Stimulated activated CD8-positive, alpha-beta memory T cell treated with anti-CD3 and anti-CD28 coated beads, Interleukin-4, amount 100 ng/mL, for 4 hours (primary cell): ENCODE data around the gene PROSER2.
"Not testable (repeated sequence)": the region's sequence is repeated elsewhere in the genome, so short reads cannot be mapped to it uniquely, and the experiment has no call there.

Experiments
- DNase-seq, 2 donors: peaks; one replicate each; pipeline ENCODE4 v3.0.0-alpha.2; 2020; ENCODE audit warnings: low read depth in 2 of 2, low spot score in 1 of 2

The PROSER2 gene

DNA sequence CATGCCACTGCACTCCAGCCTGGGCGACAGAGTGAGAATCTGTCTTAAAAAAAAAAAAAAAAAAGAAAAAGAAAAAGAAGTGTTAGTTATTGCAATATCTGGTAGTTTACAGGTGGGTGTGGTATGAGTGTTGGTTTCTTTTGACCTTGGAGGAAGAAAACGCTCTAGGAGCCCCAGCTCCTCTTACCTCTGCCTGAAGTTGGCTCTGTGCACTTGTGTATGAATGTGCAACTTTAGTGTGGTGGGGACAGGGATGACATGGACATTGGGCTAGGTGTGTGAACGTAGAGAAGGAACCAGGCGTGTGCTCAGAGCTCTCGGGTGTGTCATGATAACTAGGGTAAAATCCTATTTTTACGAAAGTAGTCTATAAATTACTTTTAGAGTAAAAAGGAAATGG is 11.9 kb downstream of the PROSER2 start:
- no peak for DNase-seq

- DNase-seq, result no peak
Measured at GRCh38 chr10:11835704-11836103, 12.5 kb downstream of the PROSER2 start.

DNA sequence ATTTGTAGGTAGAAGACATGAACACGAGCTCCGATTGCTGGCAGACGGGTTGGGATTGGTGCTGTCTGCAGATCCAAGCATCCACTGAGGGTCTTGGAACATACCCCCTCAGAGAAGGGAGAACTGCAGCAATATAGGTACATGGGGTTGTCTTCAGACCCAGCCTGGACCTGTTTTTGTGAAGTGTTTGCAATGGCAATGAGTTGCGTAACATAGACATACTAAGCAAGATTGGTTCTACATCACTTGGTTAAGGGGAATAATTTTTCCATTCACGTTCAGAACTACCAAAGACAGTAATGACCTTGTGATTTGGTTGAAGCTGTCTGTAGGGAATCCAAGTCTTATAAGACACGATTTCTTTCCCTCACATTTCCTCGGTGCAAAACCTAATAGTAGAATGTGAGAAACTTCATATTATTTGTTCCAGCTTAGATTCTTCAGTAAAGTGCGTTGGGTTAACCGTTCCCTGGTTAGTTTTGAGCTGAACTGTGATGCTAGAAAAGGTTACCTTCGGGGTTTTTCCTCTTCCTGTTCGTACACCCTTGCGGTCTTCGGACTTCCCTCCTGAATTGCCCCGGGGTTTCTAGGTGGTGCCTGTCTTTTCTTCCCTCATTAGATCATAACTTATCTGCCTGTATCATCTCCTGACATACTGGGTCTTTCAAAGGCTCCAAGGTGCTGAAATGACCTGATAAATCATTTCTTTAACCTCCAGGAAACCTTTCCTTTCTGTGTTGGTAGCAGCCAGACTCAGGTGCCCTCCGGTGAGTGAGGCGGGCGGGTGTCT is 14.4 kb downstream of the PROSER2 start:
- no peak for DNase-seq

DNA sequence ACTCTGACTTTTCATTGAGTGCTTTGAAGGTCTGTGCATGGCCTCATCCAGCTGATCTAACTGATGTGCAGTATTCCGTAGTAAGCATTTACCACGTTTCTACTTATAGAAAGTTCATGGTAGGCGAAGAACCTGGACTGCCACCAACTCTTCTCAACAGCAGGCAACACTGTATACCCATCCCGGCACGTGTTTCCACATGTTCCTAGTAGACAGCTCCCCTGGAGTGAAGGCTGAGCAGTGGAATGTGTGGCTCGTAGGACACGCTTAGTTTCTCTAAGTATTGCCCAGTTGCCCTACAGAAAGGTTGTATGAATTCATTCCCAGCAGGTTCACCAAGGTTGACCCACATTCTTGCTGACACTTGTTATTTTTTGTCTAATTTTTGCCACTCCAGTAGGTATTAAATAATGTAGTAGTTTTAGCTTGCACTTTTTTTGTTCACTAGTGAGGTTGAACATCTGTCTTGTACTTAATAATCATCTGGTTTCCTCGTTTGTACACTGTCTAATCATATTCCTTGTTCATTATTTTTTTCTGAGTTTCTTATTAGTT is 15.2 kb downstream of the PROSER2 start:
- DNase-seq, result no peak

DNA sequence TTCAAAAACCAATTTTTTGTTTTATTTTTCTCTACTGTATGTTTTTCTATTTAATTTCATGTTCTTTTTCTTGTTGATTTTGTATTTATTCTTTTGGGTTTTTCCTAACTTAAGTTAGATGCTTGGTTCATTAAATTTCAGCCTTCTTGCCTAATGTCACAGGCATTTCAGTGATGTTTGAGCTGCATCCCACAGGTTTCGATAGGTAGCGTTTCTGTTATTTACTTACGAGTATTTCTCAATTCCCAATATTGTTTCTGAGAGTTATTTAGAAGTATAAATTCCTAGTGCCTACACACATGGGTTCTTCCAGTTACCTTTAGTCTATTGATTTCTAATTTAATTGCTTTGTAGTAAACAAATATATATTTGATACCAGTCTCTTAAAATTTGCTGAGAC is 18.2 kb downstream of the PROSER2 start:
- no peak for DNase-seq

GRCh38 chr10:11842411-11842810 is 19.3 kb downstream of the PROSER2 start:
- no peak for DNase-seq

- no peak for DNase-seq
Measured at GRCh38 chr10:11845113-11845512, 22.0 kb downstream of the PROSER2 start.

DNA sequence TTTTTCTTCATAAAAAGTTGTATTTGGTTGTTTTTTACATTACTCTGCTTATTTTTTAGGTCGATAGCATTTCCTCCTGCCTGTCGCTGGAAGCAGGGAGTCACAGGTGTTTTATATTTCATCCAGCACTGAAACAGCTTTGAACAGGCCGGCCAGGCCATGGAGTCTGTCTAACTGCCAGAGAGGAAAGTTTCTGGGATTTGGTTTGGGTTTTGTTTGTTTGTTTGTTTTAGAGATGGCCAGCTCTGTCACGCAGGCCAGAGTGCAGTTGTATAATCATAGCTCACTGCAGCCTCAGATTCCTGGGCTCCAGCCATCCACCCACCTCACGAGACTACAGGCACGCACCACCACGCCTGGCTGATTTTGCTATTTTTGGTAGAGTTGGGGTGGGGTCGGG is 23.4 kb downstream of the PROSER2 start:
- DNase-seq, result no peak

DNA sequence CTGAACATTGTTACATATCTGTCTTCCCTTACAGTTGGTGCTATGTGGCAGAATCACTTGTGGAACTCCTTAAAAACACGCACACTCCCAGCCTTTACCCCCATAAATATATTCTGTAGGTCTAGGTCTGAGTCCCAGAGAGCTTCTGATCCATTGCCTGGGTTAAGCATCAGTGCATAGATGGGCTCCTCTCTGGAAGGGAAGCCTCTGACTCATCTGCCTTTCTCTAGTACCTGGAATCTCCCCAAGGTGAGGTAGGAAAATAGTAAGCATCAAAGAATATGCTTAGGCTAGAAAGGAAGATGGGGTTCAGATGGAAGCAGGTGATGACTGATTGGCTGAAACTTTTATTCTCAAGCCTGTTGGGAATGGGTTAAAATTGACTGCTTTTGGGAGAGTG is 26.1 kb downstream of the PROSER2 start:
- DNase-seq, result no peak

DNA sequence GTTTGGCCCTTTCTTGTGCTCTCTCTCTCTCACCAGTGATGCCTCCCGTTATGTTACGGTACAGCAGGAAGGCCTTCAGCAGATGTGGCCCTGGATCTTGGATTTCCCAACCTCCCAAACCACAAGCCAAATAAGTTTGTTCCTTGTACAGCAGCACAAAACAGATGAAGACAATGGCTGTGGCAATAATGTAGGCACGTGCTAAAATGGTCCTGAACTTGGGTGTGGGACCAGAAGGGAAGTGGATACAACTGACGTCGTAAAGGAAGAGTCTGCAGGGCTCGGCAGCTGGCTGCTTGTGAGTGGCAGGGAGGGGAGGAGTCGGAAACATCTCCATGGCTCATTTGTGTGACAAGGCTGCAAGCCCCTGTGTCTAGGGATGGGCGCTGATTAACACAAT is 26.8 kb downstream of the PROSER2 start:
- no peak for DNase-seq

DNA sequence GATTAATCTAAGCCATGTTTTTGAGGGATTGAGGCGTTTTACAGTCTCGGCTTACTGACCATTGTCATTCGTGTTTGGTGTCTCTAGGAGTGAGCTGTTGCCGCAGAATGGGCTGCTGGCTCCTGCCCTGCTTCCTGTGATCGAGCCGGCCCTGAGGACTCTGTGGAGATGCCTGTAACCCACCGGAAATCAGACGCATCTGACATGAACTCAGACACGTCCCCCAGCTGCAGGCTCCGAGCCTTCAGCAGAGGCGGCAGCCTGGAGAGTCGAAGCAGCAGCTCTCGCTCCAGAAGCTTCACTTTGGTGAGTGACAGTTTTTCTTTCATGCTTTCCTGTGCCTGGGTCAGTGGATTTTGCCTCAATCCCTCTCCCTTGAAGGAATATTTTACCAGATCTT is 28.8 kb downstream of the PROSER2 start:
- DNase-seq, result no peak

DNA sequence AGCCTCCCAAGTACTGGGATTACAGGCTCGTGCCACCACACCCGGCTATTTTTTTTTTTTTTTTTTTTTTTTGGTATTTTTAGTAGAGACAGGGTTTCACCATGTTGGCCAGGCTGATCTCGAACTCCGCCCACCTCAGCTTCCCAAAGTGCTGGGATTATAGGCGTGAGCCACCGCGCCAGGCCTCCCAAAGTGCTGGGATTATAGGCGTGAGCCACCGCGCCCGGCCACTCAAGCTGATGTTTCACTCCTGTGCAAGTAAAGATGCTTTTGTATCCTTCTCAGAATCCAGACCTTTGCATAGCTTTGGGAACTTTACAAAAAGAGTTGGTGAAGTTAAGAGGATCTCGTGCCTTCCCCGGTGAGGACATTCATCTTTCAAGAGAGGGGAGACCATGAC is 29.5 kb downstream of the PROSER2 start:
- DNase-seq, result not testable (repeated sequence)

DNA sequence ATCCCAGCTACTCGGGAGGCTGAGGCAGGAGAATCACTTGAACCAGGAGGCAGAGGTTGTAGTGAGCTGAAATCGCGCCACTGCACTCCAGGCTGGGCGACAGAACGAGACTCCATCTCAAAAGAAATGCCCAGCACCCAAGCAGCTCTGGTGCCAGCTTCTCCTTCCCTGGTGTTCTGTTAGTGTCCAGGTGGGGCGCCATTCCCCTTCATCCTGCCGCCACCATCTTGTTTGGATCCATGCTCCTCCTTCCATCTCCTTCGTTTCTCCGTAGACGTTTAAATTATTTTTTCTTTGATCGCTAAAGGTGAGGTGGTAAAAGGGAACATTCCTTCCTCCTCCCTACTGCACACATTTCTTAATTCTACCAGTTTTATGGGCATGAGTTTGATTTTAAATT is 30.3 kb downstream of the PROSER2 start:
- DNase-seq, result no peak

DNA sequence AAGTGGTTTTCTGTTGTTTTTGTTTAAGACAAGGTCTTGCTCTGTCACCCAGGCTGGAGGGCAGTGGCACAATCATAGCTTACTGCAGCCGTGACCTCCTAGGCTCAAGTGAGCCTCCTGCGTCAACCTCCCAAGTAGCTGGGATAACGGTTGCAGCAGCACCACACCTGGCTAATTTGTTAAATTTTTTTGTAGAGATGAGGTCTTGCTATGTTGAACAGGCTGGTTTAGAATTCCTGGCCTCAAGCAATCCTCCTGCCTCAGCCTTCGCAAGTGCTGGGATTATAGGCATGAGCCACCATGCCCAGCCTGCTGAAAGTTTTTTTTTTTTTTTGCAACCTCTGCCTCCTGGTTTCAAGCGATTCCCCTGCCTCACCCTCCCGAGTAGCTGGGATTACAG is 31.1 kb downstream of the PROSER2 start:
- no peak for DNase-seq

- DNase-seq, result no peak
Measured at GRCh38 chr10:11856089-11856488, 32.9 kb downstream of the PROSER2 start.

- no peak for DNase-seq
Measured at GRCh38 chr10:11856678-11857077, 33.5 kb downstream of the PROSER2 start.

DNA sequence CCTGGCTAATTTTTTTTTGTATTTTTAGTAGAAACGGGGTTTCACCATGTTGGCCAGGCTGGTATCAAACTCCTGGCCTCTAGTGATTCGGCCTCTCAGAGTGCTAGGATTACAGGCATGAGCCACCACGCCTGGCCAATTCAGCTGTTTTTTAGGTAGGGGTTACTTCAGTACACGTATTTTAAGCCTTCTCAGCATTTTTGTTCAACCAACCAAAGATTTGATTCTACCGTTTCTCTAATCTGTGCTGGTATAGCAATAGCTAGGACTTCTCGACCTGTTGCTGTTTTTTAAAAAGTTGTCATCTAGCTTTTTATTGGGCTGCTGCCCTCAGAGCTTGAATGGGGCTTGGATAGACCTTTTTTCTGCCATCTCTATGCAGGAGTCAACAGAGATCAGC is 34.9 kb downstream of the PROSER2 start:
- no peak for DNase-seq

DNA sequence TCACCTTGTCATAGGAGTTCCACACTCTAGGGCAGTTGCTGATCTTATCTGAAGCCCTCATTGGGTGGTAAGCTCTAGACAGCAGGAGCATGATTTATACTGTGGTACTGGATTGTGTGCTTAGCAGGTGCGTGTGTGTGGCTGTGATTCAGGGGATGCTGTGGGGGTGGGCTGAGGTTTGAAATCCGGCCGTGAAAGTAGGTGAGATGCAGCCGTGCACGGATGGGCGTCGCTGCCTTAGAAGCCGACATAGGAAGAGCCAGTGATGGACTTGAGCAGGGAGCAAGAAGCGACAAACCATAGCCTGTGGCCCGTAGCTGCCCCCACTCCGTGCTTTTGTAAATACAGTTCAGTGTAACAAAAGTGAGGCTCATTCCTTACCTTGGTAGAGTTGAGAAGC is 38.2 kb downstream of the PROSER2 start:
- DNase-seq, result no peak

- no peak for DNase-seq
Measured at GRCh38 chr10:11861811-11862428, 38.8 kb downstream of the PROSER2 start.

DNA sequence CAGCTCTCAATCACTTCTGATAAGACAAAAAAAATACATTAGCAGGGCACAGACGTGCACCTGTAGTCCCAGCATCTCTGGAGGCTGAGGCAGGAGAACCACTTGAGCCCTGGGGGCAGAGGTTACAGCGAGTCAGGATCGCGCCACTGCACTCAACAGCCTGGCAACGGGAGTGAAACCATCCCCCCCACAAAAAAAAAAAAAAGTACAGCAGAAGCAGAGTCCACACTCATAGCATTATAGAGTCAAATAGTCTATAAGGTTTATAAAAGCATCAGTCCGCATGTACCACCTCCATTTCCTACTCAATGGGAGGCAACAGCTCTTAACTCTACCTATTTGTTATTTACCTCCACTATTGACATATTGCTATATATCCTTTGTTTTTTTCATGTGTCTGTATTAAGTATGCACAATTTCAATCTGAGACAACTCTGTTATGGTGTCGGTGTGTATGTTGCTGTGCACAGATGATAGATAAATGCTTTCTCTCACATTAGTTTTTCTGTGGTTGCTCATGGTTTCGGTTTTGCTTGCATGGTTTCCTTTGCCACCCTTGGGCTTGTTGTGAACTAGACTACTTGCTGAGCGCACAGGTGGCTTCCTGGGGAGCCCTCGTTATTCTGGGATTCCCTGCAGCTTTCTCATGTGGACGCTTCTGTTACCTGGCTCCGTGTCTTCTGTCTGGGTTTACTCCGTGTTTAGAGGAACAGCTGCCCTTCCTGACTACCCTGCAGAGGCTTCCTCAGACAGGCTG is 40.4 kb downstream of the PROSER2 start:
- DNase-seq, result peak in 1 of 2 donors; percentile 6

GRCh38 chr10:11864727-11865126 is 41.6 kb downstream of the PROSER2 start:
- no peak for DNase-seq

GRCh38 chr10:11865561-11865960 is 42.4 kb downstream of the PROSER2 start:
- no peak for DNase-seq
